ENCODE measurements around the gene ZNF653.

The ZNF653 gene, protein sequence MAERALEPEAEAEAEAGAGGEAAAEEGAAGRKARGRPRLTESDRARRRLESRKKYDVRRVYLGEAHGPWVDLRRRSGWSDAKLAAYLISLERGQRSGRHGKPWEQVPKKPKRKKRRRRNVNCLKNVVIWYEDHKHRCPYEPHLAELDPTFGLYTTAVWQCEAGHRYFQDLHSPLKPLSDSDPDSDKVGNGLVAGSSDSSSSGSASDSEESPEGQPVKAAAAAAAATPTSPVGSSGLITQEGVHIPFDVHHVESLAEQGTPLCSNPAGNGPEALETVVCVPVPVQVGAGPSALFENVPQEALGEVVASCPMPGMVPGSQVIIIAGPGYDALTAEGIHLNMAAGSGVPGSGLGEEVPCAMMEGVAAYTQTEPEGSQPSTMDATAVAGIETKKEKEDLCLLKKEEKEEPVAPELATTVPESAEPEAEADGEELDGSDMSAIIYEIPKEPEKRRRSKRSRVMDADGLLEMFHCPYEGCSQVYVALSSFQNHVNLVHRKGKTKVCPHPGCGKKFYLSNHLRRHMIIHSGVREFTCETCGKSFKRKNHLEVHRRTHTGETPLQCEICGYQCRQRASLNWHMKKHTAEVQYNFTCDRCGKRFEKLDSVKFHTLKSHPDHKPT

DNA sequence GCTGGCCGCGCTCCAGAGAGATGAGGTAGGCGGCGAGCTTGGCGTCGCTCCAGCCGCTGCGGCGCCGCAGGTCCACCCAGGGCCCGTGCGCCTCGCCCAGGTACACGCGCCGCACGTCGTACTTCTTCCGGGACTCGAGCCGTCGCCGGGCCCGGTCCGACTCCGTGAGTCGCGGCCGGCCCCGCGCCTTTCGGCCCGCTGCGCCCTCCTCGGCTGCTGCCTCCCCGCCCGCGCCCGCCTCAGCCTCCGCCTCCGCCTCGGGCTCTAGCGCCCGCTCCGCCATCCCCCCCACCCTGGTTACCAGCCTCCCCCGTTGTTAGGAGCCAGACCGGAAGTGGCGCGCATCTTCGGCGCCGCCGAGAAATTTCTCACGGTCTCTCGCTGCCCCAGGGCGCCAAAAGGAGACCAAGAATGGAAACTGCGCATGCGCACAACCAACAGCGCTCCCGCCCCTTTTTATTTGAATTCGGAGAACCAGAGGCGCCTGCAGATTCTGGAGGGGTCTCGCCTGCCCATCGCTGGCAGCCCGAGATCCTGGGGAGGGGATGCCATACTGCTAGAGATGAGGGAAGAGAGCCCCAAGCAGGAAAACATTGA, at the start of gene ZNF653:
TSS of gene ZNF653 (minus strand) at position 336 of the 597 bp plus-strand sequence. CDS start at position 283, 53 bp downstream.
- DNase-seq: peak; percentile 95

DNA sequence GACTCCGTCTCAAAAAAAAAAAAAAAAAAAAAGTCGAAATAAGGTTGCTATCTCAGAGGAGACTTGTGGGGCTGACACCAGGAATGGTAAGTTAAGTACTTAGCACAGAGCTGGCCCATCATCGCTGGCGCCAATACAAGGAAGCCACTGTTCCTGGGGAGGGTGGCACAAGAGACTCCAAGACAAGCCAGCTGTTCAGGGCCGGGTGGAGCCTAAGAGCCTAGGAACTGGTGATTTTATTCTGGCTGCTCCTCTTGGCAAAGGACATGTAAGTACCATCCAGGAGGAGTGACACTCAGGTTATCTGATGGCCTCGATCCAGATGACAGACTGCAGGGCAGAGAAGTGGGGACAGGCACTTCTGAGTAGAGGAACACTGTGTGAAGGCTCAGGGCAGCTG, 49.6 kb upstream of the ZNF653 start:
- no peak for DNase-seq

DNA sequence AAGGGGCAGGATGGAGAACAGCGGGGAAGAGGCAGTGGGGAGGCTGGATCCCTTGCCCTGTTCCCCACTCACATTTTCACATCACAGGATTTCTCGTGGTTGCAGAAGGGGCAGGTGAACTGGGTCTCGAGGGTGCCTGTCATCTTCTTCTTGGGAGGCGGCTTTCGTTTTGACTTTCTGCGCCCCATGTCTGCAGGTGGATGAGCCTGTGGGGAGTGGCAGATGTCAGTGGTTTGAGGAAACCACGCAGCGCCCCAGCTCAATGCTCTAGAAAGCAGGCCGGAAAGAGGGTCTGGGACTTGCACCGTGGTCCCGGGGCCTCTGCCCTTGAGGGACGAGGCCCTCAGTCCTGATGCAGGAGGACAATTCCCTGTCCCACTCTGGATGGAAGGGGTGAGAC, 48.5 kb upstream of the ZNF653 start:
- DNase-seq: no peak

DNA sequence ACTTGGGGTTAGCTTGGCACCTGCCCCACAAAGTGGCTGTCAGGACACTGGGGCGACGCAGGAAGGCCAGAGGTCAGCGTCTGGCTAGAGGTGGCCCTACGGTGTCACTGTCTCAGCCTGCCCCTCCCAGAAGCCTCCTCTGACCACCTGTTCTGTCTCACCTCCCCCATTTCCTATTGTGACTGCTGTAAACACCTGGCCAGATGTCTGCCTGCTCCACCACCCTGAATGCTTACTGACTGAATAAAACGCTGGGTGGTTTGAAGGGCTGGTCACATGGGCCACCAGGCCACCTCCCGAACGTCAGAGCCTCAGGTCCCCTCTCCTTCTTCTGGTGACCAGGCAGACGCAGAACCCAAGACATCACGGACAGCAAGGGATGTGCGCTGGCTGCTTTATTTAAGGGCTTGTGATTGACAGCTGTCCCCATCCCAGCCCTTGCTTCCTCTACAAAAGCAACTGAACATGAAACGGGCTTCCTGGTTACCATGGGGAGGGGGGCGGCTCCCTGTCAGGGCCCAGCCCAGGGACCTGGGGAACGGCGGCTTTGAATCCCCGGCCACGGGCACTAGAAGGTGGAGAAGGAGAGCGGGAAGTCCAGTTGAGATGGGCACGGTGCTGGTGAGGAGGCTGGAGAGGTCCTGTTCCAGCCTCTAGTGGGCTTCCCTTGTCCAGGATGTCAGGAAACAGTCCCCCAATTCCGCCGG, 47.2 kb upstream of the ZNF653 start:
- no peak for DNase-seq

DNA sequence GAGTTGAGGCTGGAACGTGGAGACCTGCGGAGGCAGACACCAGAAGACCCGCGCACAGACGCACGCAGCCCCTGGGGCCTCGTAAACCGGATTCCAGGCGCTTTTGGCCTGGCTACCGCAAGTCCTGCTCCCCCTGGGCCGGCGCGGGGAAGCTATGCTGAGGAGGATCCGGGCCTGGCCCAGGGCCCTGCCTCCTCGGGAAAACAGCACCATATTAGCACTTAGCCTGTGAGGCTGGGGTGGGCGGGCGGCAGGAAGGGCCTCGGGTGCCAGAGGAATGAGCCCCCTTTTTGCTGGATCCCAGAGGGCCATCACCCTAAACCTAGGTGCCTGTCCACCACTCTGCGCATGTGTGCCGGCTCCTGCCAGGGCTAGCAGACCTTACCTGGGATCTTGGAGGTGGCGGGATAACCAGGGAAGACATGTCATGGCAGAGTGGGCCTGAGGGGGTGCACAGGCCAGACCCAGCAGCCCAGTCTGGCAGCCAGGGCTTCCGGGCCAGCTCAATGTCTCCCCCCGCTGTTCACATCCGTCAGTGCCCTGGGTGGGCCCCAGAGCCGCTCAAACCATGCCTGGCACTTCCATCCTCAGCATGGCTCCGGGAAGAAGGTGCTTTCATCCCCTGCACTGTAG, 46.1 kb upstream of the ZNF653 start:
- no peak for DNase-seq

DNA sequence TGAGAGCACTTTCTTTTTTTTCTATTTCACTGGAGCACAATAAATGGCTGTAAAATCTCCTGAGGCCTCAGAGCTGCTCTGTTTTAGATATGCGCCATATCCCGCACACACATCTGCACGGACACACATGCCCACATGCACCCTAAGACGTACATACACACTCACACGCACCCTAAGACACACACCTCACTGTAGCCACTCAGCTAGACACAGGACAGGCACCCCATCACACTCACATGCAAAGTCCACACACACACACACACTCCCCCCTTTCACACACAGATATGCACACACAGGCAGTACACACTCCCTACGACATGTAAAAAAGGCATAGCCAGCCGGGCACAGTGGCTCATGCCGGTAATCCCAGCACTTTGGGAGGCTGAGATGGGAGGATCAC, 44.6 kb upstream of the ZNF653 start:
- no peak for DNase-seq

DNA sequence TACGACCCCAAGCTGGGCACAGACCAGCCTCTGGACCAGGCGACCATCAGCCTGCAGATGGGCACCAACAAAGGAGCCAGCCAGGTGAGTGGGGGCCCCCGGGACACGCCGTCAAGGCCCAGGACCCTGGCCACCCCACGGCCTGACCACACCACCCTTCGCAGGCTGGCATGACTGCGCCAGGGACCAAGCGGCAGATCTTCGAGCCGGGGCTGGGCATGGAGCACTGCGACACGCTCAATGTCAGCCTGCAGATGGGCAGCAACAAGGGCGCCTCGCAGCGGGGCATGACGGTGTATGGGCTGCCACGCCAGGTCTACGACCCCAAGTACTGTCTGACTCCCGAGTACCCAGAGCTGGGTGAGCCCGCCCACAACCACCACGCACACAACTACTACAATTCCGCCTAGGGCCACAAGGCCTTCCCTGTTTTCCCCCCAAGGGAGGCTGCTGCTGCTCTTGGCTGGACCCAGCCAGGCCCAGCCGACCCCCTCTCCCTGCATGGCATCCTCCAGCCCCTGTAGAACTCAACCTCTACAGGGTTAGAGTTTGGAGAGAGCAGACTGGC, 43.8 kb upstream of the ZNF653 start:
- no peak for DNase-seq

DNA sequence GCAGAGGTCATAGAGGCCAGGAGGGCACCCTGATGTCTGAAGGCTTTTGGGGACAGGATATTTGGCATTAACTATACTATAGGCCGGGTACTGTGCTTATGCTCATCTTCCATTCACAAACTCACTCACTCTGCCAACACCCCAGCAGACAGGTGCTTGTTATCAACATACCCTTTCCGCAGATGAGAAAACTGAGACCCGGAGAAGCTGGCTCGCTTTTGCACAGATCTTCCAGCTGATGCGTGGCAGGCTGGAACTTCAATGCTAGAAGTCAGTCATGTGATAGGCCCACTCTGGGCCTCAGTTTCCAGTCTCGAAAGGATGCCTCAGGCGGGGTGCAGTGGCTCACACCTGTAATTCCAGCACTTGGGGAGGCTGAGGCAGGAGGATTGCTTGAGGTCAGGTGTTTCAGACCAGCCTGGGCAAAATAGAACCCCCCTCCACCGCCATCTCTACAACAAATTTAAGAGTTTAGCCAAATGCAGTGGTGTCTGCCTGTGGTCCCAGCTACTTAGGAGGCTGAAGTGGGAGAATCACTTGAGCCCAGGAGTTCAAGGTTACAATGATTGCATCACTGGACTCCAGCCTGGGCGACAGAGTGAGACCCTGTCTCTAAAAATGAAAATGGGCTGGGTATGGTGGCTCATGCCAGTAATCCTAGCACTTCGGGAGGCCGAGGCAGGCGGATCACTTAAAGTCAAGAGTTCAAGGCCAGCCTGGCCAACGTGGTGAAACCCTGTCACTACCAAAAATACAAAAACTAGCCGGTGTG, 42.5 kb upstream of the ZNF653 start:
- no peak for DNase-seq

DNA sequence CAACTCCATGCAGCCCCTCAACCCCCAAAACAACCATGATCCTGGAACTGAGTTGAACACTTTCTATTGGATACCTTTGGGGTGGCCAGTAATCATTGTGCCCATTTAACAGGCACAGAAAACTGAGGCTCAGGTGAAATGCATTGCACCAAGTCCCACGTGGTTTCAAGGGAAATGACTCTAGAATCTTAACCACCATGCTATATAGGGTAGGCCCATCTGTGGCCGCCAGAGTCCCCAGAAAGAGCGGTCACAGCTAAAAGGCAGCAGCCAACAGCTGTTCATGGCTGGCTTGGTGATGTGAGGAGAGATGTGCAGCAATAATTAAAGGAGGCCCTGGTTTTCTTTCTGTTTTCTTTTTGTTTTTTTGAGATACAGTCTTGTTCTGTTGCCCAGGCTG, 35.6 kb upstream of the ZNF653 start:
- DNase-seq: no peak

DNA sequence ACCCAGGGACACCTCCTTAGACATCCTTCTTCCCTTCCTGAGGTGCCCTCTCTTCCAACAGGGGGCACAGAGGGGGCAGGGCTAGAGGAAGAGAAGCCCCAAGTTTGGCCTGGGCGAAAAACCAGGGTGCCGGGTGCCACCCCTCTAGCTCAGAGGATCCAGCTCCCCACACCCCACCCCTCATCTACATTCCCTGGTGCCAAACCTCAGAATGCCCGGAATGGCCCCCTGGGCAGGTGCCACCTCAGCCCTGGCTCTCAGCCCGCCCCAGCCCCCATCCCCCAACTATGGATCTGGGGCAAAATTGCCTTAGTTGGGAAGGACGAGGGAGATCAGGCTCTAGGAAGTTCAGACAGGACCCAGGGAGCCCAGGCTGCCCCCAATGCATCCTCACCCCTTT, 35.0 kb upstream of the ZNF653 start:
- no peak for DNase-seq

DNA sequence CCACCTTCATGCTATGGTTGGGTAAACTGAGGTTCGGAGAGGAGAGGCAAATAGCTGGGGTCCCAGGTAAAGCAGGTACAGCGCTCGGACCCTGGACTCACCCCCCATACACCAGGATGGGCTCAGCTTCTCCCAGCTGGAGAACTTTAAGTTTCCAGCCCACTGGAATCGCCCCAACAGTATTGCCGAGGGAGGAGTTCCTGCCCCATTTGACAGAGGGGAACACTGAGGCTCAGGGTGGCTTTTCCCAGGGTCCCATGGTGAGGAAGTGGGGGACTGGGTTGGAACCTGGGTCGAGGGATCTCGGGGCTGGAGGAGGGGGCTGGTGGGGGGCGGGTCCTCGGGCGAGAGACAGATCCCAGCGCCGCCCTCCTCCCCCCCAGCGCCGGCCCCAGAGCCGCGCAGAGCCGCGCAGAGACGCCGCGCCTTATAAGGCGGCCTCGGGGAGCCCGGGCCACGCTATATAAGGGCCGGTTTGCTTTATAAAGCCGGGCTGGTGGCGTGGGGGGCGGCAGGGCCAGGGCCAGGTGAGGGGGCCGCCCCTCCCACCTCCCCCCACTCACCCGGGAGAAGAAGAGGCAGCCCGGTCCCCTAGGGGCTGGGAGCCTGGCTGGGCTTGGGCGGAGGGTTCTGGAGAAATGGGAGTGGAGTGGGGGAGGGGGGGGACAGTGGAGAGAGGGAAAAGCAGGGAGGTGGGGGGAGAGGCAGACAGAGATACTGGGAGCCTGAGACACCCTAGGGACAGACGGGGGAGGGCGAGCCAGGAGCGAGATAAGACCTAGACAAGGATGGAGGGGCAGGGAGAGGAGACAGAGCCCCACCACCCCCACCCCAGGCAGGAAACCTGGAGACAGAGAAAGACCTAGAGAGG, 34.1 kb upstream of the ZNF653 start:
- no peak for DNase-seq

DNA sequence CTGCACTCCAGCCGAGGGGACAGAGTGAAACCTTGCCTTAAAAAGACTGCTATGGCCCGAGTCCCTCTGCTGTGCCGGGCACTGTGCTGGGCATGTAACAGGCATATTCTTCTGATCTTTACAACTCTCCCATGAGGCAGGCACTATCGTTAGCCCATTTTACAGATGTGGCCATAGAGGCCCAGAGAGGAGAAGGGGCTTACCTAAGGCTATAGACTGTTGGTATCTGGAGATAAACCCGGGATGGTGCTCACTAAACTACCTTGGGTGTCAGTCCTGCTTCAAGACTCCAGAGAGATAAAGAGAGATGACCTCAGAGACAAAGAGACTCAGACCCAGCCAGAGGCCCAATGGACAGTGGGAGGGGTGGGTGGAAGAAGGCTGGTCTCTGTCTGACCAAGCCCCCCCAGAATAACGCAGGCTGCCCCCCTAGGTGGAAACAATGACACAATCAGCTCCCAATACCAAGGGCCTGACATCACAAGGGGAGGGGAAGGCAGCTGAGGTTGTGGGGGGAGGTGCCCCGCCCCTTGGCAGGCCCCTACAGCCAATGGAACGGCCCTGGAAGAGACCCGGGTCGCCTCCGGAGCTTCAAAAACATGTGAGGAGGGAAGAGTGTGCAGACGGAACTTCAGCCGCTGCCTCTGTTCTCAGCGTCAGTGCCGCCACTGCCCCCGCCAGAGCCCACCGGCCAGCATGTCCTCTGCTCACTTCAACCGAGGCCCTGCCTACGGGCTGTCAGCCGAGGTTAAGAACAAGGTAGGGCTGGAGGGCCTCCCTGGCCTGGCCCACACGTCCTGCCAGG, 32.8 kb upstream of the ZNF653 start, which contains the start of gene CNN1:
TSS of gene CNN1 (plus strand) at position 620 of the 805 bp plus-strand sequence. CDS start at position 697, 77 bp downstream.
- DNase-seq: no peak

DNA sequence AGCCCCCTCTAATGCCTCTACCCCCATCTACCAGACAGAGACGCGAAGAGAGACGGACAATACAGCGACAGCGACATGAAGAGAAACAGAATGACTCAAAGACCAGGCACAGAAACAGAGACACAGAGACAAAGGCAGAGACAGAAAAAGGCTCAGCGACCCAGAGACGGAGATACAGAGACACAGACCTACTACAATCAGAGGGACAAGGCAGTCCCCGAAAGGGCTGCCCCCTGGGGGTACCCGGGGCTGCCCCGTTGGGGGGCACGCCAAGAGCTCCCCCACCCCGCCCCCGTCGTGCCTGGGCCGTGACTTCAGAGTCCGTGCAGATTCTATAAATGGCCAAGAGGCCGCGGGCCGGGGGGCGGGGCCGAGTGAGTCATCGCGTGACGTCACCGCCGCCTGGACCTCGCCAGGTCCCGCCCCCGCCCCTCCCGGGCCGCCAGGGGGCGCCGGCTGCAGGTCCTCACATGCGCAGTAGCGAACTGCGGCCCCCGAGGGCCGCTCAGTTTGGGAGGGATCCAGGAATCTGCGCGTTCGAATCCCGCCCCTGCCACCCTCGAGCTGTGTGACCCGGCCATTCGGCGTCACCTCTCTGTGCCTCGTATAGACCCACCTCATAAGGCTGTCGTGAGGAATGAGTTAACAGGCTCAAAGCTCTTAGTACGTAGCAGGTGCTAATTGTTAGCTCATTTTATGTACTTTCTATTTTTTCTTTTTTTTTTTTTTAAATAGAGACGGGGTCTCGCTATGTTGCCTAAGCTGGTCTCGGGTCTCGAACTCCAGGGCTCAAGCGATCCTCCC, 30.4 kb upstream of the ZNF653 start:
- DNase-seq: peak; percentile 85

DNA sequence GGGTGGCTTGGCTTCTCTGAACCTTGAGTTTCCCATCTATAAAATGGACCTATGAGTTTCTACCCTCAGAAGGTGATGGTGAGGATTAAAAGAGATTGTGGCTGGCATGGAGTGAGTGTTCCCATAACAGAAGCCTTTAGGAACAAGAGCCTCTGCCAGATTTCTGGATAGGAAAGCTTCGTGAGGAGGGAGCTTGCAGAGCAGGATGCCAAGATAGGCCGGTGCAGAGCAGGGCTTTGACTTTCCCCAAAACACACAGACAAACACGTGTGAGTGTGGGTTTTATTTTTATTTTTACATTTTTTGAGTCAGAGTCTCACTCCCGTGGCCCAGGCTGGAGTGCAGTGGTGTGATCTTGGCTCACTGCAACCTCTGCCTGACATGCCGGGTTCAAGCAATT, 29.3 kb upstream of the ZNF653 start:
- no peak for DNase-seq

DNA sequence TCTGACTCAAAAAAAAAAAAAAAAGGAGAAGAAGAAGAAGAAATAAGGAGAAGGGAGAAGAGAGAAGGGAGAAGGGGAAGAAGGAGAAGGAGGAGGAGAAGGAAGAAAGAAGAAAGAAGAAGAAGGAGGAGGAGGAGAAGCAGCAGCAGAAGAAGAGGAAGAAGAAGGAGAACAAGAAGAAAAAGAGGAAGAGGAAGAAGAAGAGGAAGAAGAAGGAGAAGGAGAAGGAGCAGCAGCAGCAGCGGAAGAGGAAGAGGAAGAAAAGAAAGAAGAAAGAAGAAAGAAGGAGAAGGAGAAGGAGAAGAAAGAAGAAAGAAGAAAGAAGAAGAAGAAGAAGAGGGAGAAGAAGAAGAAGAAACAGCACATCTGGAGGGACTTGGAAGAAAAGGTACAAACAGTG, 28.9 kb upstream of the ZNF653 start:
- DNase-seq: no peak

DNA sequence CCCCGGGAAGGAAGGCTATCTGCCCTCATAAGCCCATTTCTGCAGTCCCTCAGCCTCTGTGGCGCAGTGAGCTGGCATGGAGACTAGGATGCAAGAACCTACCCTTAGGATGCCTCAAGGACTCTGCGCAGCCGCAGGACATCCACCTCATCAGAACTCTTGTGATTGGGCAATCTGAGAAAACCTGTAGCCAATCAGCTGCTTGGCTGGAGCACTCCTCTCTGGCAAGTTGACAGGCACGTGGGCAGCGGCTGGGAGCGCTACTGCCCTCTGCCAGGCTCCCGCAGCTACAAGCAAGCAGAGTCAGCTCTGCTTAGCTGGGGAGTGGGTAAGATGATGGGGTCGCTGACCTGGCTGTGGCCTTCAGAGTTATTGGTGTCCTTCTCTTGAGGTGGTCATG, 24.8 kb upstream of the ZNF653 start:
- peak; percentile 49 for DNase-seq

DNA sequence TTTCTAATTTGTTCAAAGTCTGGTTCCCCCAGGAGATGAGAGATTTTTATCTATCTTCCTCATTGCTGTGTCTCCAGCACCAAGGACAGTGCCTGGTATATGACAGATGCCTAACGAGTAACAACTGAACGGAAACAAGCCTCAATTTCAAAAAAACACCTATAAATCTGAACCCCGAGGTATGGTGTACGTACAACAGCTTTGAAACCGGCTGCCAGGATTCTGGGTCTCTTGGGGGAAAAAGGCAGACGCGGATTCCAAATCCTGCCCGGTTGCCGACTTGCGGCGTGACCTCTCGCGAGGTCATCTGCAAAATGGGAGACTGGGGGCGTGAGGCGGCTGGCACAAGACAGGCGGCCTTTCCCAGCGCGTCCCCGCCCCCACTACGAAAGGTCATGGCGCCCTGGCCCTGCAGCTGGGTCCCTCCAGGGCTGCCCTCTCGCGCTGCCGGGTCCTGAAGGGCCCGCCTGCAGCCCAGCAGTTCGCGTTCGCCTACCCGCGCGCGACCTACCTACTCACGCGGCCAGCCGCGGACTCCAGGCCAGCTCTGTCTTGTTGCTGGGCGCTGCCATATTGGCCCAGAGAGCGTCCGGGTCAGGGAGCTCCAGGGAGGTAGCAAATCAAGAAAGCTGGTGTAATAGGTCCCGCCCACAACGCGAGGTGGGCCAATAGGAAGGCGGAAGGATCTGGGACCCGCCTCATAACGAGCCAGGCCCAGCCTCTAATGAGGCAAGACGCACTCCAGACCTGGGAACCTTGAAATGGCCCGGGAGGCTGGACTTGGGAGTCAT, 23.1 kb upstream of the ZNF653 start, which contains the start of gene ECSIT:
TSS of gene ECSIT (minus strand) at position 584 of the 791 bp plus-strand sequence. CDS start 9,964 bp downstream, outside the sequence.
- peak; percentile 95 for DNase-seq

DNA sequence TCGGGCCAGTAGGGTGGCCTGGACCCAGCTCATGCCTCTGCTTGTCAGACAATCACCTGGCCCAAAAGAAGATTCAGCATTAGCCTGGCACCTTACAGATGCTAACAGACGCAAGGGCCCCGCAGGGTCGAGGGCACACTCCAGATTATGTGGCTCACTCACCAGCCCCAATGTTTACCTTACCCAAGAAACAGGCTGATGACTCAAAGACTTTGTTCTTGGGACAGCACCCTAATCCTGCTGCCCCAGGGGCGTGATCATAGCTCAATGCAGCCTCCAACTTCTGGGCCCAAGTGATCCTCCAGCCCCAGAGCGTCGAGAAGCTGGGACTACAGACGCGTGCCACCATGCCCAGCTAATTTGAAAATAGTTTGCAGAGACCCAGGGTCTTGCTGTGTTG, 13.5 kb upstream of the ZNF653 start:
- DNase-seq: no peak
